SHP77 treated with DMSO at 0.1 percent for 48 hours (cell line): ENCODE results near the gene OLFM1.

Experiments used
- DNase-seq: peaks from one replicate; lab custom pipeline; 2025; lab: John Stamatoyannopoulos, UW

Gene OLFM1

DNA sequence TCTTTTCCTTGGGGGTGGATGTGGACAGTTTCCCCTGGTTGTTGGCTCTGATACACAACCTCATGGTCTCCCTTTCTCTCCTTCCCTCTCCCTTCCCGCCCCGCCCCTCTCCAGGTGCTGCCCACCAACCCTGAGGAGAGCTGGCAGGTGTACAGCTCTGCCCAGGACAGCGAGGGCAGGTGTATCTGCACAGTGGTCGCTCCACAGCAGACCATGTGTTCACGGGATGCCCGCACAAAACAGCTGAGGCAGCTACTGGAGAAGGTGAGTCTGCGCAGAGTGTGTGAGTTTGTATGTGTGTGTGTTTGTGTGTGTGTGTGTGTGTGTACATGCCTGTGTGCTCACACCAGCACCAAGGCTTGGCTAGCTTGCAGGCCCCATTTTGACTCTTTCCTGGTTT is 2.6 kb downstream of the OLFM1 start:
- DNase-seq = no peak

DNA sequence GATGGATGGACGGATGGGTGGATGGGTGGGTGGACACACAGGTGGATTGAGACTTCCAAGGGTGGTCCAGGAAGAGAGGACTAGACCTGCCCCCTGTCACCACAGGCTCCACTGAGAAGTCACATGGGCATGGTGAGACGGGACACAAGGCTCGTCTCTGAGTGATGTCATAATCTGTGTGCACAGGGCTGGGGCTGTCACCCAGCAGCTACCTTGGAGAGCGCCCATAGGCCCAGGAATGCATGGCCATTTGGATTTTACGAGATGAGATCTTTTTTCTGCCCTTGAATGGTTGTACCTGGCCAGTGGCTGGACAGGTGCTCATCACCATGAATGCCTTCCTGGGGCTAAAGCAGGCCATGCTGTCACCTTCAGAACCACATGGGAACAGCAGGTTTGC is 3.1 kb downstream of the OLFM1 start:
- DNase-seq = no peak

DNA sequence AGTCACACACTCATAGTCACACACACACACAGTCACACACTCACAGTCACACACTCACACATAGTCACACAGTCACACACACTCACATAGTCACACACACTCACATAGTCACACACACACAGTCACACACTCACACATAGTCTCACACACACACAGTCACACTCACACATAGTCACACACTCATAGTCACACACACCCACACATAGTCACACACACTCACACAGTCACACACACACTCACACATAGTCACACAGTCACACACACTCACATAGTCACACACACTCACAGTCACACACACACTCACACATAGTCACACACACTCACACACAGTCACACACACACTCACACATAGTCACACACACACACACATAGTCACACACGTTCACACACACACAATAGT is 4.1 kb downstream of the OLFM1 start:
- no peak for DNase-seq

DNA sequence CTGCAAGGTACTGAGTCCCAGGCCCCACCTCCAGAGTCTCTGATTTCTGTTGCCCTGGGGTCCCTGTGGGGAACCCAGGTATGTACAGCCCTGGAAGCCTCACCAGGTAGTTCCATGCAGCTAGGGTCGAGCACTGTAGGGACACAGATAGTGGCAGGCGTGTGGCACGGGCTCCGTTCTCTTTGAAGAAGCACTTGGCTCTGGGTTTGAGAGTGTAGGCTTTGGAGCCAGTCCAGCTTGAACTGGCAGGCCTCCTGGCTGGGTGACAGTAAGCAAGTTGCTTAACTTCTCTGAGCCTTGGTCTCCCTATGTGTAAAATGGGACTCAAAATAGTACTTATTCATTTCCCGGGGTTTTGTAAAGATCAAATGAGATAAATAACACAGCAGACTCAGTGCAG is 5.6 kb downstream of the OLFM1 start:
- DNase-seq = no peak

DNA sequence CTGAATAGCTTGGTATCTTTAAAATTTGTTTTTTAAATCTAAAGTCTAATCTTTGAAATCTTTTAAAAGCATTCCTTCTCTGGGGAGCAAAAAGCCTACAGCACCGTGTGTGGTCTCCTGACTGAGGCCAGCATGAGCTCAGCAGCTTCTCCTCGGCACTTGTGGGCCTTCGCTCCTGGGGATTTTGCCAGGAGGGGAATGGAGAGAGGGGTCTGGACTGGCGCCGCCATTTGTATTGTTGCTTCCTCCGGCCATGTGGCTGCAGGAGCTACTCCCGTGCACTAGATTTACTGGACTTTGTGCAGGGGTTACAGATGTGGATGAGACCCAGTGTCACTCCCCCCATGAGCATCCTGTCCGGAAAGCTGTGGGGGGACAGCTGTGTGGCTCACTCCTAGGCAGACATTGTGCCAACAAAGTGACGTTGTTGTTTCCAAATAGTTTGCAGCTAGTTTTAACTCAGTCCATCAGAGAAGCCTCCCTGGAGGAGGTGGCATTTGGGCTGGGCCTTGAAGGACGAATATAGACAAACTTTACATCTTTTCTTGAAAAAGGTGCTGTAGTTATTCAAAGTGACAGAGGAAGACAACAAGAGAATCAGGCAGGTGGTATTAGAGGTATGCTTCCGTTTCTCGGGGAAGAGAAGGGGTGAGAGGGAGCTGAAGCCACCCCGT is 6.6 kb downstream of the OLFM1 start:
- DNase-seq = no peak

DNA sequence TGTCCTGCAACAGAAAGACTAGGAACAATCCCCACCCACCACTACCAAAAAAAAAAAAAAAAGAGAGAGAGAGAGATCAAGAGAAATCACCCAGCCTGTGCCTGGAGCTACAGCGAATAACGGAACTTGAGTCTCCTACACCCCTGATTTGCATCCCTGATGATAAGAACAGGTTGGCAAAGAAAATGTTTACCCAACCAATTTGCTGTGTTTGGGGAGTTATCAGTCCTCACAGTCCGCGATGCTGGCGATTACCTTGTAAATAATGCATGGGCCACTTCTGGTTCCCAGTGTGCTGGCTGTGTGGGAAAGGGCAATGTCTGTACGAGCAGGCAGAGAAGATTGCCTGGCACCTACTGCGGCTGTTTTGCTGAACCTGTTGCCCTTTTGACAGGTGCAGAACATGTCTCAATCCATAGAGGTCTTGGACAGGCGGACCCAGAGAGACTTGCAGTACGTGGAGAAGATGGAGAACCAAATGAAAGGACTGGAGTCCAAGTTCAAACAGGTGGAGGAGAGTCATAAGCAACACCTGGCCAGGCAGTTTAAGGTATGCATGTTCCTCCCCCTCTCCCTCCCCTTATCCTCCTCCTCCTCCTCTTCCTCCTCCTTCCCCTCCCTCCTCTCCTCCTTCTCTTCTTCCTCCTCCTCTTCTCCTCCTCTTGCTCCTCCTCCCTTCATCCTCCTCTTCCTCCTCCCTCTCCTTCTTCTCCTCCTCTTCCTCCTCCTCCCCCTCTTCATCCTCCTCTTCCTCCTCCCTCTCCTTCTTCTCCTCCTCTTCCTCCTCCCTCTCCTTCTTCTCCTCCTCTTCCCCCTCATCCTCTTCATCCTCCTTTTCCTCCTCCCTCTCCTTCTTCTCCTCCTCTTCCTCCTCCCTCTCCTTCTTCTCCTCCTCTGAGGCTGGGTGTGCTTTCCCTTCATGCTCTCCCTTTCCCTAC is 8.3 kb downstream of the OLFM1 start:
- no peak for DNase-seq

DNA sequence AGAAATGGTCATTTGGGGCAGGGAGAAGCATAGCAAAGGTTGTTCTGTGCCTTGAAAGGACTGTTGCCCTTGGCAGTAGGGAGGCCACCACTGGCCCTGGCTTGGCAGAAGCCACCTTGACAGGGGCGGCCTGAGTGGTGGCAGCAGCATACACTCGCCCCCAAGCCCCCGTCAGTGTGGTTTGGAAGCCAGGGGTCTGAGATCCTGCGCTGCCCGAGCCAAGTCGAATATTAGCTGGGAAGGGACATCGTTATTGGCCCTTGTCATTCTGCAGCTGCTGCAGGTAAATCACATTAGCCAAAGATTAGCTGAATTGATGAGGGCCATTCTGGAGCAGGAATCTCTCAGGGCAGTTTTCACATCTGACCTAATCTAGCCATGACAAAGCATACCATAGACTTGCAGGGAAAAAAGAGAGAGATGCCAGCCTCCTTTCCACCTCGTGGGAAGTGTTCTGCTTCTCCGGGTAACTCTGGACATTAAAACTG is 9.0 kb downstream of the OLFM1 start:
- DNase-seq = no peak

DNA sequence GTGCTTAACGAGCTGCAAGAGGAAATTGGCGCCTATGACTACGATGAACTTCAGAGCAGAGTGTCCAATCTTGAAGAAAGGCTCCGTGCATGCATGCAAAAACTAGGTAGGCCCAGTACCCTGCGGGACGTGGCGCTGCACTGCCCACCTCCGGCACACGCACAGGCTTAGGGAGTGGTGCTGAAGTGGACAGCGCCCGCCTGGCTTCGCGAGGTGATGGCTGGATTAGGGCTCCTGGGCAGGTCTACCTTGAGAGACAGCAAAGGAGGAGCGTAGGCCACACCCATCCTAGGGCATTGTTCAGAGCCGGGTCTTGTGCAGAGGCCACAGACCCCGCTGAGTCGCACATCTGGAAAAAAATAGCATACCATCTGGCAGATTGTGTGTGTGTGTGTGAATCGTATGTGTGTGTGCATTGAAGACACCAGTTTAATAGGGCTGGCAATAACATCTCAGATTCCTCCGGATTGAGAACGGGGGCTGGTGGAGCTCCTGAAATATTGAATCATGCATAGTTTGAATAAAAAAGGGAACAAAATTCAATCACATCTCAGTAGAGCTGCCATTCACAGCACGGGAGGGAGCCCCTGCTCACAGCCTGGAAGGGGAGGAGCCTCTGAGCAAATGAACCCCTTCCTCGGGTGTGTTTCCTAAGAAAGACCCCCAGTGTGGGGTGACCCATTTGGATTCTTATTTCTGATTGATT is 11.1 kb downstream of the OLFM1 start:
- no peak for DNase-seq

DNA sequence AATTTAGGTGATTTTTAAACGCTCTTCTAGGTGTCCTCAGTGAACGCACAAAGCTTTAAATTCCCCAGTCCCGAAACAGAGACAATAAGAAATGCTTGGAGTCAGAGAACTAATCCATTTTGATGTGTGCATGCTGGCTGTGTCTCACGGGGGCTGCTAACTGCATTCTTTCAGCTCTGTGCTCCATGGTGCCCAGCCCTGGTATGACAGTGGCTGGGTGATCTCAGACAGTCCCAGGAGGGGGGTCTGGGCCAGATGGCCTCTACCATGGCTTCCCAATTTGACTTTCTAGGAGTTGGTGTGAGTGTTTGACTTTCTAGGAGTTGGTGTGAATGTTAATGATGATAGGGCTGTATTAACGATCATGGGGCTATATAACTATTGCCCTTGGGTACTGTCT is 12.1 kb downstream of the OLFM1 start:
- DNase-seq = no peak

DNA sequence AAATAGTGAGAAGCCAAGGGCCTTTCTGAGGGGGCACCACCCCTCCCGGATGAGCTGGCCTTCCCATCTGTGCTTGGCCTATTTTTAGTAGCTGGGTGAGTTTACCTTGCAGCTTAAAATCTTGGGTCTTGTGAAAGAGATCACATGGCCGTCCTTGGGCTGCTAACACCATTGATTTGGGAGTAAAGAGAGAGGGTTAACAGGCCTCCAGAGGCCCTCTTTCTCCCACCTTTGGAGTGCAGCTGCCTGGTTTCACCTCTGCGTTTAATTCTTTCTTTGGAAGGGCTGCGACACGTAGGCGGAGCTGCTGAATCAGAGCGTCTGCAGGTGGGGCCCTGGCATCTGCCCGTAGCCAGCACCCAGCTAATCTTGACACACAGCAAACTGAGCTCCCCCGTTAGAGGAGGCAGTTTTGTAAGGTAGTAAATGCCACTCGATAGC is 12.8 kb downstream of the OLFM1 start:
- no peak for DNase-seq

DNA sequence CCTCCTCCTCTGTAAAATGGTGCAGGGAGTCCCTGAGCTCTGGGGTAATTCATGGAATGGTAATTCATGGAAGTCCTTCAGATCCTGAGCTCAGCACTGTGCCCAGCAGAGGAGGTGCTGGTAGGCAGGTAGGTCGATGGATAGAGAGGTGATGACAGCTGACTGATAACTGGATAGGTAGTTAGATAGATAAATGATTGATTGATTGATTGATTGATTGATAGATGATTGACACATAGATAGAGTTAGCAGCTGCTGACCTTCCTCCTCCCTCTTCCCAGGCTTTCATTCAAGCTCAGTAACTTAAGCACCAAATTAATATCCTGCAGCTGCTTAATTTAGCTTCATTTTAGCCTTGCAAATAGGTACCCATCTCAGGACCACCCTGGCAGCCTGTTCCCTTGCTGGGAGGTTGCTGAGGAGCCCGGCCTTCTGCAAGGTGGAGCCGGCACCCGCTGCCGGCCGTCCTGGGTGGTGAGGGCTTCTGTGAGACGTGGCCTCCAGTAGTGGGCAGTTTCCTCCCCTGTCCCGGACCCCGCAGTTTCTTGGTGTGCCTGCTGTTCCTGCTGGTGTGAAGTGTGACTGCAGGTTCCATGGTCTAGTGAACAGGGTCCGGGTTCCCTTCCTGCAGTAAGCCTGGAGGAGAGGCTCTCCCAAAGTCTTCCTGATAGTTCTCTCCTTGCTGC is 13.4 kb downstream of the OLFM1 start:
- no peak for DNase-seq

DNA sequence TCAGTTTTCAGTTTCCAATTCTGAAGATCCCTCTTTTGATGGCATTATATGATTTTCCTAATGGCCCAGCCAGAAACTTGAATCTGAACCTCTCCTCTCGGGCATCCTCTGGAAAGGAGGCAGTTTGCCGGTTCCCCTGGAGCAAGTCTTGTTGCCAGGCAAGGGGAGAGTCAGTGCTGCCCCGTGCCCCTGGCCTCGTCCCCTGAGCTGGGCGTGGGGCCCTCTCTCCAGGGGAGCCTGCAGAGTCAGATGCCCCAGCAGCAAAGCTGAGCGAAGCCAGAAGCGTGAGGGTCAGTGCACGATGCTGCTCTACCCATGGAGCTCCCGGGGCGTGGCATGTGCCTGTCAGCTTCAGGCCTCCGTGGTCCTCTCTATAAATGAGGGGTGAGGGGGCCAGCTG is 14.0 kb downstream of the OLFM1 start:
- DNase-seq = no peak

DNA sequence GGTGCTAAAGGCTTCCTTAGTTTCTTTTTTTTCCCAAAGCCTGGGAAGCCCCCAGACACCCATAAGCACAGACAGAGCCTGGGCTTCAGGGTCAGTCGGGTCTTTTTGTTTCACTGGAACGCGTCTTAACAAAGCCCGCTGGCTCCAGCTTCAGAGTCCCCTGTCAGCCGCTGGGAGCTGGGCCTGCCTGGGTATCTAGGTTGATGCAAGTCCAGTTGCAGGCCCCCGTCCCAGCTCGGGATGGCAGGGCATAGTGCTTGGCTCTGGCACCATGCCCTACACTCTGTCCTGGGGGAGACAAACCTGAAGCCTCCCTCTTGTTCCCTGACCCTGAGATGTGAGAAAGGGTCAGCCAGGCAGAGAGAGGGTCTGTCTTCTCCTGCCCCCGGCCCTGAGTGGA is 14.5 kb downstream of the OLFM1 start:
- no peak for DNase-seq

DNA sequence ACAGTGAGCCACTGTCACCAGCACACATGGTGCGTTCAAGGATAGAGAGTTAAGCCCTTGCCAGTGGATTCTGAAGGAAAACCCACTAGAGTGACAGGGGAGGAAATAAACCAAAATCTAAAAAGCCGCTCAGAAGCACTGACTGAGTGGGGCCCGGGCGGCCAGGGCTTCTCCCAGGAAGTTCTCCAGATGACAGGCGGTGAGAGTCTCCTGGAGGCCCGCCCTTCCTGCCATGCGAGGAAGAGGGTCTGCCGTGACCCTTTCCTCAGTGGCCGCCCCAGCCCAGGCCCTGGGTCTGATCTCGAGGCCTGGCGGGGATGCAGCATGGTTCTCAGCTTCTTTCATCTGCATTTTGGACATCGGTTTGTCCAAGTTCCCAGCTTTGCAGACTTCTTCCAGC is 14.9 kb downstream of the OLFM1 start:
- no peak for DNase-seq

DNA sequence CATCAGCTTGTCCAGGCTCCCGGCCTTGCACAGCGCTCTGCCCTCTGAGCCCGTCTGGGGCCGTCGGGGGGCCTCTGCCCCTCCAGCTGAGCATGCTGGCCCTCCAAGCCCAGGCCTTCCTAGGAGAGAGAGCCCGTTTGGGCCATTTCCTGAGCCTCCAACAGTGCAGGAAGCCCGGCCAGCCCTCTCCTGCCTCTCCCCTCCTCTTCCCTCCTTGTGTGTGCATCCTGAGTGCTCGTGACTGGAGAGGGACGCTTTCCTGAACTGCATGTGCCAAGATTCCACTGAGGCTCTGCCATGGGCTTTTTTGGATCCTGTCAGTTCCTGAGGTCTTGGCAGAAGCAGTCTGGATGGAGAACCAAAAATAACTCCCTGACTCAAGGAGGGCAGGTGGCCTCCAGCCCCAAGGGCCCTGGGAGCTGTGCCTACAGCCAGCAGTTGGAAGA is 15.6 kb downstream of the OLFM1 start:
- no peak for DNase-seq

DNA sequence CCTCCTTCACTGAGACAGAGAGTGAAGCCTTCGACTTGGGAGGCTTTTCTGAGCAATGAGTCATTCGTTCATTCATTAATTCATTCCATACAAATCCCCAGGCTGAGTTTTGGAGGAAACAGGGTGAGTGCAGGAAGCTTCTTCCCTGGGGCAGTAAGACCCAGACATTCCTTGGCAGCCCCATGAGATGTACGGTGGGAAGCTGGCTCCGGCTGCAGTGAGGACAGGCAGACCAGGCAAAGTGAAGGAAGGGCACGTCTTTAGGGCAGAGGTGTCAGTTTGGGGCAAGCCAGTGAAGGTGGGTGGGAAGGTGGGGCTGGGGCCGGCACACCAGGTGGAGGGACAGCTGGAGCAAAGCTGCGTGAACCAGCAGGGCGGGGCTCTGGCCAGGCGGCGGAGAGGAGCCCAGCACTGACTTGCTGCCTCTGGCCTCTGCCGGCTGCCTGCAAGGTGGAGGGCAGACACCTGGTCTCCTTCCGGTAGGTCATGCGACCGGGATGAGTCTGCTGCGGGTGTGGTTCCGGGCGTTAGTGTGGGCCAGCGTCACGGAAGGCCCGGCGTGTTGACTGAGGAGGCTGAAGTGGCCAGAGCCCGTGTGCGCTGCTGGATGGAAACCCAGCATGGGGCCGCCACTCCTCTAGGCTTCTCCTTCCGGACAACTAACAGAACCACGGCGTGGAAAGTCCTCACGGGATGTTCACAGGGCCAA is 16.6 kb downstream of the OLFM1 start:
- DNase-seq = no peak

DNA sequence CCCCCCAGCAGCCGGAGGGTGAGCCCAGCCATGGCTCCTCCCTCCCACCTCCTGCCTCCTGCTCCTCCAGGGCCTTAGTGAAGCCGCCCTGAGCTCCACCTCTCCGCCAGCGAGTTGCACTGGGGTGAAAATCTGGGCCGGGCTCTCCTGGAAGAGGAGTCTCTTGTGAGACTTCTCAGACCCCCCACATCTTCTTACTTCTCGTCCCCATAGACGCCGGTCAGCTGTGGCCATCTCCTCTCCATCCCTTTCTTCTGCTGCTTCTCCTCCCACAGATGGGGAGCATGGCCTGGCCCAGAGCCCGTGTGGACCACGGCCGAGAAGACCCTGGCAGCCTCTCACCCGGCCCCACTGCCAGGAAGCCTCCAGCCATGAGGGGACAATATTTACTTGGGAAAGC is 17.3 kb downstream of the OLFM1 start:
- no peak for DNase-seq

DNA sequence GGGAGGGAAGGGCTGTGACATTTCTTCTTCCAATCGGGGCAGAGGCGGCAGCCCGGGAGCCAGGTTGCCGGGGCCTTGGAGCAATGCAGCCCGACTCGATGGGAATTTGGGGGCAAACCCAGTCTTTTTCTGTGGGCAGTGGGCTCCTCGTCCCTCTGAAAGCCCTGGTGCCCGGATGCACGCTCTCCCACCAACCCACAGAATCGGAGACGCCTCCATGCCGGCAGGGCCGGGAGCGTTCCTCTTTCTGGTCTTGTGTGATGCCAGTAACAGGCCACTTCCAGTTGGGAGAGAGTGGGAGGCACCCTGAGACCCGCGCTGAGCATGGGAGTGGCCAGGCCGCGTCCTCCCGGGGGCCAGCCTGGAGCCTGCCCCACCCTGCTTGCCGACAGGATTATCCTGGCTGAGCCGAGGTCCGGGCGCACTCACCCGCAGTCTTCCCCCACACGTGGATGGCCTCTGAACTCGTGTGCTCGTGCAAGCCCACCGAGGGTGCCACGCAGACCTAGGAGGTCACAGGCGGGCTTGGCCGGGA is 17.8 kb downstream of the OLFM1 start:
- DNase-seq = no peak

DNA sequence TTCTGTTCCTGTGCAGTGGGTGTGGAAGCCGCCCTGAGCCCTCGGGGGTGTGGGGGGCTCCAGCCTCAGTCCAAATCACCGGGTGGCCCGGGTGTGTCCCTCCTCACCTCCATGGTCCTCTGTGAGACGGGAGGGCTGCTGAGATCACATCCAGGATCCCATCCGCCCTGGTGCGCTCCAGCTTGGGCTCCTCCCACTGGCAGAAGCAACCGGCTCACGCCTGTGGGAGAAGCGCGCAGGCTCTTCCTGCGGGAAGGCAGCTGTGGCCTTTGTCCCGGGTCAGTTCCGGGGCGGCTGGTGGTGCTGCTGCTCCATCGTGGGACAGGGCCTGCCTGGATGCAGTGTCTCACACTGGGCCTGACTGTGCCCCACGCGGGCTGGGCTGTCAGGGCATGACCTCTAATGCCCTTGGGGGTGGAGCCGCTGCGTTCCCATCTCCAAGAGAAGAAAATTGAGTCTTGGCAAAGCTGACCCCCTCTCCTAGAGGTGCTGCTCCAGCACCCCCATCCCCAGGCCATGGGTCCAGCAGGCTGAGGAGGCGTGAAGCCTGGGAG is 18.5 kb downstream of the OLFM1 start:
- DNase-seq = no peak

DNA sequence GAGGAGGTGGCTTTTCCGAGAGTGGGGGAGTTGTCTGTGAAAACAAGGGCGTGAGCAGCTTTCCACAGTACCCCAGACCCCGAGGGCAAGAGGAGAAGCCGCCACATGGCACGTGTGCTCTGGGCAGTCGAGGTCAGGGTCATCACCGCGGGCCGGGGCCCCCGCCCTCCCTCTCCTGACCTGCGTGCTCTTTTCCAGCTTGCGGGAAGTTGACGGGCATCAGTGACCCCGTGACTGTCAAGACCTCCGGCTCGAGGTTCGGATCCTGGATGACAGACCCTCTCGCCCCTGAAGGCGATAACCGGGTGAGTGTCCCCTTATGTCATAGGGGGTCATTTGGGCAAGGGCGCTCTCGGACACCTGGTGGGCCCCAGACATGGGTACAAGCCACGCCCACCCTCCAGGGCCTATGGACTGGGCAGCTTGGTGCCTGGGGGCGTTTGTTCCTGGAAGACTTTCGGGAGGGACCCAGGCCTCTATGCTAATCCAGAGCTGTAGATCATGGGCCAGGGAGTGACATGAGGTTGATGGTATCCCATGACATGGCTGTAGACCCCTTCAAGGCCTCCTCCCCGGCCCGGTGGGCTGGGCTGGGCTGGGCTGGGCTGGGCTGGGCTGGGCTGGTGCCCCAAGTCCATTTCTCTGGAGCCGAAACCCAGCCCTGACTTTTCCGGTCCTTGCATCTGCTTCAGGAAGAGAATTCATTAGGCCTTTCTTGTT is 19.2 kb downstream of the OLFM1 start:
- no peak for DNase-seq
